ENCODE measurements around the gene RAVER2. TPM values are rescaled to one million over a fixed set of nuclear protein-coding genes. Genes with fewer than 3 reads are reported as not detected.

The RAVER2 gene, protein sequence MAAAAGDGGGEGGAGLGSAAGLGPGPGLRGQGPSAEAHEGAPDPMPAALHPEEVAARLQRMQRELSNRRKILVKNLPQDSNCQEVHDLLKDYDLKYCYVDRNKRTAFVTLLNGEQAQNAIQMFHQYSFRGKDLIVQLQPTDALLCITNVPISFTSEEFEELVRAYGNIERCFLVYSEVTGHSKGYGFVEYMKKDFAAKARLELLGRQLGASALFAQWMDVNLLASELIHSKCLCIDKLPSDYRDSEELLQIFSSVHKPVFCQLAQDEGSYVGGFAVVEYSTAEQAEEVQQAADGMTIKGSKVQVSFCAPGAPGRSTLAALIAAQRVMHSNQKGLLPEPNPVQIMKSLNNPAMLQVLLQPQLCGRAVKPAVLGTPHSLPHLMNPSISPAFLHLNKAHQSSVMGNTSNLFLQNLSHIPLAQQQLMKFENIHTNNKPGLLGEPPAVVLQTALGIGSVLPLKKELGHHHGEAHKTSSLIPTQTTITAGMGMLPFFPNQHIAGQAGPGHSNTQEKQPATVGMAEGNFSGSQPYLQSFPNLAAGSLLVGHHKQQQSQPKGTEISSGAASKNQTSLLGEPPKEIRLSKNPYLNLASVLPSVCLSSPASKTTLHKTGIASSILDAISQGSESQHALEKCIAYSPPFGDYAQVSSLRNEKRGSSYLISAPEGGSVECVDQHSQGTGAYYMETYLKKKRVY
- total RNA-seq (2021): 18.8 to 20.3 TPM (median 20.1 TPM) in 3 replicates
- percentile 79 among the genes with signal in this experiment for Bru-seq, nascent RNA
- long read RNA-seq, experiment 1, full-length matches to known transcripts: 59 of 94 reads
- long read RNA-seq, experiment 1, partial matches to known transcripts: 25 of 94 reads
- long read RNA-seq, experiment 1, other reads (novel, unspliced or antisense): 10 of 94 reads
- long read RNA-seq, experiment 2, full-length matches to known transcripts: 8 of 36 reads
- long read RNA-seq, experiment 2, partial matches to known transcripts: 20 of 36 reads
- long read RNA-seq, experiment 2, other reads (novel, unspliced or antisense): 8 of 36 reads
- long read RNA-seq, experiment 3, partial matches to known transcripts: 2 of 4 reads
- long read RNA-seq, experiment 3, other reads (novel, unspliced or antisense): 2 of 4 reads

DNA sequence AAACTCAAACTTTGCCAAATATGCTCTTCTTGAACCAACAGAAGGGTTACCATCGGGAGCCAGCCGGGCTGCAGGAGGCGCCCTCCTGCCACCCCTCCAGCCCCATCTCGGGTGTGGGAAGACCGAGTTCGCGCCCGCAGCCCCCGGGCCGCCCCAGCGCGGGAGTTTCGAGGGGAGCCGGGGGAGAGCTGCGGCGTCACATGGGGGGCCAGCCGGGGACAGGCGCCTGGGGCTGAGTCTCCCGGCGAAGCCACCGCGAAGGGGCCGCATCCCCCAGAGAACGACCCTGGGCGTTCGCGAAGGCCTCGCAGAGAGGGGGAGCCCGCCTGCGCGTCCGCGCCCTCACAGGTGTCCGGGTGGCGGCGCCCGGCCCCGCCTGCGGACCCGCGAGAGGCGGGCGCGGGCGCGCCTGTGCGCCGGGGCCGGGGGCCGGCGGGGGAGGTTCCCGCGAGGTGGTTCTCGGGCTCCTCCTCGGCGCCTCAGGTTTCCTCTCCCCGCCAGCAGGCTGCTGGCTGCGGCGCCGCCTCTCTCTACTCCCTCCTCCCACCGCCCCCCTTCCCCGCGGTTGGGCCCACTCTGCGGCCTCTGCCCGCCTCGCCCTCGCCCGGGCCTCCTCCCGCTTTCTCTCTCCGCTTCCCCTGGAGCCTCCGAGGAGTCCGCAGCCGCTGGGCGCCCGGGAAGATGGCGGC lies at the start of gene RAVER2:
Gene RAVER2, plus strand, starts transcription at position 584 of the 689 bp plus-strand sequence. Its CDS starts 98 bp downstream, at position 682.
- Mint-ChIP-seq H3K27ac (peak within 1 kb of the TSS; percentile 30), H3K4me3 (peak within 1 kb of the TSS; percentile 75), H3K9me3 (no peaks in the 10 kb centered on the region), H3K27me3 (ENCODE audit: low read depth) (peaks cover 13% of the 10 kb centered on the region), H3K4me1 (peaks cover 22% of the 10 kb centered on the region), H3K36me3 (no peaks in the 10 kb centered on the region)
- ChIA-PET POLR2A (interaction anchor here (0.6 kb wide), 1 partner anchor 63 kb away, joined by 3 read pairs; no protein-coding TSS in a partner anchor), CTCF (interaction anchor here (0.8 kb wide), 1 partner anchor 22 kb away, joined by 3 read pairs; no protein-coding TSS in a partner anchor)
- ATAC-seq (peak; percentile 81), DNase-seq (ENCODE audit: low spot score) (peak; percentile 80)
- TF ChIP-seq, protein P1, sequence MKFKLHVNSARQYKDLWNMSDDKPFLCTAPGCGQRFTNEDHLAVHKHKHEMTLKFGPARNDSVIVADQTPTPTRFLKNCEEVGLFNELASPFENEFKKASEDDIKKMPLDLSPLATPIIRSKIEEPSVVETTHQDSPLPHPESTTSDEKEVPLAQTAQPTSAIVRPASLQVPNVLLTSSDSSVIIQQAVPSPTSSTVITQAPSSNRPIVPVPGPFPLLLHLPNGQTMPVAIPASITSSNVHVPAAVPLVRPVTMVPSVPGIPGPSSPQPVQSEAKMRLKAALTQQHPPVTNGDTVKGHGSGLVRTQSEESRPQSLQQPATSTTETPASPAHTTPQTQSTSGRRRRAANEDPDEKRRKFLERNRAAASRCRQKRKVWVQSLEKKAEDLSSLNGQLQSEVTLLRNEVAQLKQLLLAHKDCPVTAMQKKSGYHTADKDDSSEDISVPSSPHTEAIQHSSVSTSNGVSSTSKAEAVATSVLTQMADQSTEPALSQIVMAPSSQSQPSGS (CRISPR knock-in tag; IDR thresholded peaks at IDR 0.05; ENCODE audit: borderline replicate concordance, low read depth): no peak
- TF ChIP-seq OVOL2 (CRISPR knock-in tag; IDR thresholded peaks at IDR 0.05; ENCODE audit: borderline replicate concordance): no peak
- no peak for TF ChIP-seq SMAD4 (CRISPR knock-in tag; IDR thresholded peaks at IDR 0.05)
- TF ChIP-seq, protein P2, sequence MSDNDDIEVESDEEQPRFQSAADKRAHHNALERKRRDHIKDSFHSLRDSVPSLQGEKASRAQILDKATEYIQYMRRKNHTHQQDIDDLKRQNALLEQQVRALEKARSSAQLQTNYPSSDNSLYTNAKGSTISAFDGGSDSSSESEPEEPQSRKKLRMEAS (CRISPR knock-in tag; IDR thresholded peaks at IDR 0.05): 0 out of 2 replicates have a peak, but pooled peaks have one; percentile 26
- TF ChIP-seq CREM (CRISPR knock-in tag; IDR thresholded peaks at IDR 0.05): peak; percentile 20; the same call in 1 of the 2 replicates
- TF ChIP-seq ZNF263 (CRISPR knock-in tag; IDR thresholded peaks at IDR 0.05; ENCODE audit: low read depth): no peak
- TF ChIP-seq NR3C1 (CRISPR knock-in tag; conservative IDR thresholded peaks at IDR 0.05; ENCODE audit: low read depth): no peak
- TF ChIP-seq RELA (CRISPR knock-in tag; IDR thresholded peaks at IDR 0.05; ENCODE audit: borderline replicate concordance): 0 out of 2 replicates have a peak, but pooled peaks have one; percentile 26
- TF ChIP-seq, protein P3, sequence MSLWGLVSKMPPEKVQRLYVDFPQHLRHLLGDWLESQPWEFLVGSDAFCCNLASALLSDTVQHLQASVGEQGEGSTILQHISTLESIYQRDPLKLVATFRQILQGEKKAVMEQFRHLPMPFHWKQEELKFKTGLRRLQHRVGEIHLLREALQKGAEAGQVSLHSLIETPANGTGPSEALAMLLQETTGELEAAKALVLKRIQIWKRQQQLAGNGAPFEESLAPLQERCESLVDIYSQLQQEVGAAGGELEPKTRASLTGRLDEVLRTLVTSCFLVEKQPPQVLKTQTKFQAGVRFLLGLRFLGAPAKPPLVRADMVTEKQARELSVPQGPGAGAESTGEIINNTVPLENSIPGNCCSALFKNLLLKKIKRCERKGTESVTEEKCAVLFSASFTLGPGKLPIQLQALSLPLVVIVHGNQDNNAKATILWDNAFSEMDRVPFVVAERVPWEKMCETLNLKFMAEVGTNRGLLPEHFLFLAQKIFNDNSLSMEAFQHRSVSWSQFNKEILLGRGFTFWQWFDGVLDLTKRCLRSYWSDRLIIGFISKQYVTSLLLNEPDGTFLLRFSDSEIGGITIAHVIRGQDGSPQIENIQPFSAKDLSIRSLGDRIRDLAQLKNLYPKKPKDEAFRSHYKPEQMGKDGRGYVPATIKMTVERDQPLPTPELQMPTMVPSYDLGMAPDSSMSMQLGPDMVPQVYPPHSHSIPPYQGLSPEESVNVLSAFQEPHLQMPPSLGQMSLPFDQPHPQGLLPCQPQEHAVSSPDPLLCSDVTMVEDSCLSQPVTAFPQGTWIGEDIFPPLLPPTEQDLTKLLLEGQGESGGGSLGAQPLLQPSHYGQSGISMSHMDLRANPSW (CRISPR knock-in tag; conservative IDR thresholded peaks at IDR 0.05; ENCODE audit: low read depth): no peak
- TF ChIP-seq, protein P4, sequence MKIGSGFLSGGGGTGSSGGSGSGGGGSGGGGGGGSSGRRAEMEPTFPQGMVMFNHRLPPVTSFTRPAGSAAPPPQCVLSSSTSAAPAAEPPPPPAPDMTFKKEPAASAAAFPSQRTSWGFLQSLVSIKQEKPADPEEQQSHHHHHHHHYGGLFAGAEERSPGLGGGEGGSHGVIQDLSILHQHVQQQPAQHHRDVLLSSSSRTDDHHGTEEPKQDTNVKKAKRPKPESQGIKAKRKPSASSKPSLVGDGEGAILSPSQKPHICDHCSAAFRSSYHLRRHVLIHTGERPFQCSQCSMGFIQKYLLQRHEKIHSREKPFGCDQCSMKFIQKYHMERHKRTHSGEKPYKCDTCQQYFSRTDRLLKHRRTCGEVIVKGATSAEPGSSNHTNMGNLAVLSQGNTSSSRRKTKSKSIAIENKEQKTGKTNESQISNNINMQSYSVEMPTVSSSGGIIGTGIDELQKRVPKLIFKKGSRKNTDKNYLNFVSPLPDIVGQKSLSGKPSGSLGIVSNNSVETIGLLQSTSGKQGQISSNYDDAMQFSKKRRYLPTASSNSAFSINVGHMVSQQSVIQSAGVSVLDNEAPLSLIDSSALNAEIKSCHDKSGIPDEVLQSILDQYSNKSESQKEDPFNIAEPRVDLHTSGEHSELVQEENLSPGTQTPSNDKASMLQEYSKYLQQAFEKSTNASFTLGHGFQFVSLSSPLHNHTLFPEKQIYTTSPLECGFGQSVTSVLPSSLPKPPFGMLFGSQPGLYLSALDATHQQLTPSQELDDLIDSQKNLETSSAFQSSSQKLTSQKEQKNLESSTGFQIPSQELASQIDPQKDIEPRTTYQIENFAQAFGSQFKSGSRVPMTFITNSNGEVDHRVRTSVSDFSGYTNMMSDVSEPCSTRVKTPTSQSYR (CRISPR knock-in tag; IDR thresholded peaks at IDR 0.05): no peak
- TF ChIP-seq, protein P5, sequence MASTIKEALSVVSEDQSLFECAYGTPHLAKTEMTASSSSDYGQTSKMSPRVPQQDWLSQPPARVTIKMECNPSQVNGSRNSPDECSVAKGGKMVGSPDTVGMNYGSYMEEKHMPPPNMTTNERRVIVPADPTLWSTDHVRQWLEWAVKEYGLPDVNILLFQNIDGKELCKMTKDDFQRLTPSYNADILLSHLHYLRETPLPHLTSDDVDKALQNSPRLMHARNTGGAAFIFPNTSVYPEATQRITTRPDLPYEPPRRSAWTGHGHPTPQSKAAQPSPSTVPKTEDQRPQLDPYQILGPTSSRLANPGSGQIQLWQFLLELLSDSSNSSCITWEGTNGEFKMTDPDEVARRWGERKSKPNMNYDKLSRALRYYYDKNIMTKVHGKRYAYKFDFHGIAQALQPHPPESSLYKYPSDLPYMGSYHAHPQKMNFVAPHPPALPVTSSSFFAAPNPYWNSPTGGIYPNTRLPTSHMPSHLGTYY (CRISPR knock-in tag; IDR thresholded peaks at IDR 0.05): no peak
- no peak for TF ChIP-seq RORB (CRISPR knock-in tag; IDR thresholded peaks at IDR 0.05)
- TF ChIP-seq, protein P6, sequence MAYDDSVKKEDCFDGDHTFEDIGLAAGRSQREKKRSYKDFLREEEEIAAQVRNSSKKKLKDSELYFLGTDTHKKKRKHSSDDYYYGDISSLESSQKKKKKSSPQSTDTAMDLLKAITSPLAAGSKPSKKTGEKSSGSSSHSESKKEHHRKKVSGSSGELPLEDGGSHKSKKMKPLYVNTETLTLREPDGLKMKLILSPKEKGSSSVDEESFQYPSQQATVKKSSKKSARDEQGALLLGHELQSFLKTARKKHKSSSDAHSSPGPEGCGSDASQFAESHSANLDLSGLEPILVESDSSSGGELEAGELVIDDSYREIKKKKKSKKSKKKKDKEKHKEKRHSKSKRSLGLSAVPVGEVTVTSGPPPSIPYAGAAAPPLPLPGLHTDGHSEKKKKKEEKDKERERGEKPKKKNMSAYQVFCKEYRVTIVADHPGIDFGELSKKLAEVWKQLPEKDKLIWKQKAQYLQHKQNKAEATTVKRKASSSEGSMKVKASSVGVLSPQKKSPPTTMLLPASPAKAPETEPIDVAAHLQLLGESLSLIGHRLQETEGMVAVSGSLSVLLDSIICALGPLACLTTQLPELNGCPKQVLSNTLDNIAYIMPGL (CRISPR knock-in tag; IDR thresholded peaks at IDR 0.05): peak; percentile 46; the same call in 1 of the 2 replicates
- TF ChIP-seq, protein P7, sequence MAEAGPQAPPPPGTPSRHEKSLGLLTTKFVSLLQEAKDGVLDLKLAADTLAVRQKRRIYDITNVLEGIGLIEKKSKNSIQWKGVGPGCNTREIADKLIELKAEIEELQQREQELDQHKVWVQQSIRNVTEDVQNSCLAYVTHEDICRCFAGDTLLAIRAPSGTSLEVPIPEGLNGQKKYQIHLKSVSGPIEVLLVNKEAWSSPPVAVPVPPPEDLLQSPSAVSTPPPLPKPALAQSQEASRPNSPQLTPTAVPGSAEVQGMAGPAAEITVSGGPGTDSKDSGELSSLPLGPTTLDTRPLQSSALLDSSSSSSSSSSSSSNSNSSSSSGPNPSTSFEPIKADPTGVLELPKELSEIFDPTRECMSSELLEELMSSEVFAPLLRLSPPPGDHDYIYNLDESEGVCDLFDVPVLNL (CRISPR knock-in tag; IDR thresholded peaks at IDR 0.05; ENCODE audit: borderline replicate concordance, low read depth): no peak
- no peak for TF ChIP-seq NFYB (CRISPR knock-in tag; conservative IDR thresholded peaks at IDR 0.05; ENCODE audit: low read depth)
- TF ChIP-seq, protein P8, sequence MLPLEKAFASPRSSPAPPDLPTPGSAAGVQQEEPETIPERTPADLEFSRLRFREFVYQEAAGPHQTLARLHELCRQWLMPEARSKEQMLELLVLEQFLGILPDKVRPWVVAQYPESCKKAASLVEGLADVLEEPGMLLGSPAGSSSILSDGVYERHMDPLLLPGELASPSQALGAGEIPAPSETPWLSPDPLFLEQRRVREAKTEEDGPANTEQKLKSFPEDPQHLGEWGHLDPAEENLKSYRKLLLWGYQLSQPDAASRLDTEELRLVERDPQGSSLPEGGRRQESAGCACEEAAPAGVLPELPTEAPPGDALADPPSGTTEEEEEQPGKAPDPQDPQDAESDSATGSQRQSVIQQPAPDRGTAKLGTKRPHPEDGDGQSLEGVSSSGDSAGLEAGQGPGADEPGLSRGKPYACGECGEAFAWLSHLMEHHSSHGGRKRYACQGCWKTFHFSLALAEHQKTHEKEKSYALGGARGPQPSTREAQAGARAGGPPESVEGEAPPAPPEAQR (CRISPR knock-in tag; IDR thresholded peaks at IDR 0.05): no peak
- TF ChIP-seq KAT7 (CRISPR knock-in tag; IDR thresholded peaks at IDR 0.05; ENCODE audit: borderline replicate concordance): 0 out of 2 replicates have a peak, but pooled peaks have one; percentile 24
- no peak for TF ChIP-seq EMX1 (CRISPR knock-in tag; IDR thresholded peaks at IDR 0.05)
